ENCODE measurements around the gene ADAMTSL5.

DNA sequence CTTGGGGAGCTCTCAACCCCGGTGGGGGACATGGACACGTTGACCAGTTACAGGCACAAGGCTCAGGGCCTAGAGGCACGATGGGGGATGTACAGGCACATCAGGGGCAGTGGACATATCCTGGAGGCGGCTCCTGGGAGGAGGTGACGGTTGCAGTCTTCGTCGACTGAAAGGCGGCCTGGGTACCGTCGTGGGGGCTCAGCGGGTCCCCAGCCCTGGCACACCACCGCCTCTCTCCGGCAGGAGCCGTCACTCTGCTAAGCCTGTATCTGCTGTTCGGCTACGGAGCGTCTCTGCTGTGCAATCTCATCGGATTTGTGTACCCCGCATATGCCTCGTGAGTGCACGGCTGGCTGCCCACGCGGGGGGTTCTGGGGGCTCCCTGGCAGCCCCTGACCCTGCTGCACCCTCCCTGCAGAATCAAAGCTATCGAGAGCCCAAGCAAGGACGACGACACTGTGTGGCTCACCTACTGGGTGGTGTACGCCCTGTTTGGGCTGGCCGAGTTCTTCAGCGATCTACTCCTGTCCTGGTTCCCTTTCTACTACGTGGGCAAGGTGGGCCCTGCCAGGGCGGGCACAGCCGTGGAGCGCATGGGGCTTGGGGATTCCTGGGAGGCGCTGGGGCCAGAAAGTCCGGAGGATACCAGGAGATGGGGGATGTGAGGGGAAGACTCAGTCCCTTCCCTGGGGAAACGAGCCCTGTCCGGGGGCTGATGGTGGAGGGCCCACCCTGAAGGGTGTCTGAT, 17.6 kb downstream of the ADAMTSL5 start:
- no peak for TF ChIP-seq EZH2 (IDR thresholded peaks at IDR 0.05)
- no peak for TF ChIP-seq POLR2AphosphoS5 (IDR thresholded peaks at IDR 0.05; ENCODE audit: borderline replicate concordance, low read depth, low read length)

Measured in SK-N-MC (cell line).